Stimulated activated CD4-positive, alpha-beta T cell treated with anti-CD3 and anti-CD28 coated beads, Interleukin-2, amount 100 ng/mL, for 48 hours (primary cell): Measurements from ENCODE around the gene LCE2A.

Experiments used
- DNase-seq, 2 donors: peaks; one replicate each; pipeline ENCODE4 v3.0.0-alpha.2; 2020

LCE2A gene

GRCh38 chr1:152743371-152744145 lies 45.4 kb downstream of the LCE2A start:
- DNase-seq = no peak

GRCh38 chr1:152745289-152745704 lies 47.2 kb downstream of the LCE2A start:
- DNase-seq = no peak

- DNase-seq = no peak
Observed at GRCh38 chr1:152745765-152746444, 47.8 kb downstream of the LCE2A start.

- no peak for DNase-seq
Observed at GRCh38 chr1:152747831-152748230, 49.7 kb downstream of the LCE2A start.
